B cell (primary cell): ENCODE results near the gene SASH1. TPM values are rescaled to one million over a fixed set of nuclear protein-coding genes. Genes with fewer than 3 reads are reported as not detected.

Experiments used
- ATAC-seq: fragments of 200-7000 bp; cut with Tn5 transposase; one replicate; pipeline ENCODE4 v1.10.0; 2021; ENCODE audit warnings: low read depth, mild to moderate bottlenecking, moderate number of reproducible peaks, moderate library complexity
- CTCF ChIA-PET: fragments of 350-600 bp; sonication (Branson Sonifier 250); formaldehyde crosslinking; loops from one replicate; lab custom pipeline; 2021; ENCODE audit warnings: antibody characterized with exemption, inconsistent platforms; lab: Charles Lee
- POLR2A ChIA-PET: fragments of 350-600 bp; sonication (Branson Sonifier 250); formaldehyde crosslinking; loops from one replicate; lab custom pipeline; 2021; ENCODE audit warnings: antibody characterized with exemption; lab: Charles Lee
- DNase-seq: peaks from one replicate; pipeline ENCODE4 v3.0.0; 2013
- H2AFZ ChIP-seq: 2 replicates; pipeline ENCODE4 v1.6.1; 2012; ENCODE audit warnings: mild to moderate bottlenecking, low read depth, low read length; ENCODE audit not compliant: insufficient read depth, poor library complexity, severe bottlenecking
- H3K27ac ChIP-seq, 2 donors: 1 replicate in 1 of 2; 2 replicates in 1 of 2; pipeline ENCODE4 v1.5.1; 2012 to 2013; ENCODE audit warnings: low read length in 2 of 2, mild to moderate bottlenecking in 2 of 2, moderate library complexity in 1 of 2
- H3K27me3 ChIP-seq, 4 experiments: fragments of 200-600 bp in 1 of 4; sonication (generic) in 1 of 4; replicated peaks in 1 of 4; 1 replicate in 2 of 4; 2 replicates in 2 of 4; pipeline versions ENCODE4 v1.6.1 to v1.7.0; 2013 to 2016; ENCODE audit warnings: low read length in 3 of 4, mild to moderate bottlenecking in 2 of 4, mixed read lengths in 1 of 4, moderate library complexity in 1 of 4; ENCODE audit not compliant: insufficient read depth in 4 of 4, control insufficient read depth in 3 of 4; ENCODE audit errors: control extremely low read depth in 1 of 4
- H3K36me3 ChIP-seq, 2 experiments: replicated peaks in 1 of 2; 1 replicate in 1 of 2; 2 replicates in 1 of 2; pipeline versions ENCODE4 v1.6.1 to v1.7.1; 2013; ENCODE audit warnings: low read length in 1 of 2; ENCODE audit not compliant: insufficient read depth in 2 of 2, control insufficient read depth in 1 of 2; ENCODE audit errors: control extremely low read depth in 1 of 2, extremely low read depth in 1 of 2
- H3K4me1 ChIP-seq, 2 donors: fragments of 200-600 bp in 1 of 2; sonication (generic) in 1 of 2; 1 replicate in 1 of 2; 2 replicates in 1 of 2; pipeline versions ENCODE4 v1.5.1 to v1.6.1; 2013 to 2017; ENCODE audit warnings: low read length in 2 of 2; ENCODE audit not compliant: control insufficient read depth in 2 of 2, insufficient read depth in 2 of 2
- H3K4me2 ChIP-seq: replicated peaks from 2 replicates; pipeline ENCODE3; 2012; ENCODE audit warnings: mild to moderate bottlenecking, low read depth, low read length; ENCODE audit not compliant: poor library complexity, severe bottlenecking
- H3K4me3 ChIP-seq, 5 experiments: fragments of 200-600 bp in 1 of 5; sonication (generic) in 1 of 5; 1 replicate in 3 of 5; 2 replicates in 2 of 5; pipeline versions ENCODE4 v1.5.1 to v1.7.0; 2011 to 2016; ENCODE audit warnings: low read length in 4 of 5, mild to moderate bottlenecking in 4 of 5, low read depth in 2 of 5, control low read depth in 1 of 5, moderate library complexity in 1 of 5; ENCODE audit not compliant: insufficient read depth in 1 of 5; ENCODE audit errors: control extremely low read depth in 1 of 5, extremely low read depth in 1 of 5
- H3K79me2 ChIP-seq: fragments of 200-600 bp; sonication (generic); one replicate; pipeline ENCODE4 v1.6.0; 2016; ENCODE audit warnings: low read length; ENCODE audit not compliant: control insufficient read depth, insufficient read depth
- H3K9ac ChIP-seq: fragments of 200-600 bp; sonication (generic); 2 replicates; pipeline ENCODE4 v1.6.1; 2017; ENCODE audit warnings: mild to moderate bottlenecking, low read length, moderate library complexity
- H3K9me3 ChIP-seq, 3 donors: one replicate each; pipeline versions ENCODE4 v1.6.1 to v1.7.1; 2013; ENCODE audit warnings: low read length in 2 of 3; ENCODE audit not compliant: control insufficient read depth in 2 of 3, insufficient read depth in 1 of 3; ENCODE audit errors: control extremely low read depth in 1 of 3
- H4K20me1 ChIP-seq: 2 replicates; pipeline ENCODE4 v1.6.0; 2012; ENCODE audit warnings: mild to moderate bottlenecking, low read length; ENCODE audit not compliant: insufficient read depth, control insufficient read depth, poor library complexity, severe bottlenecking
- H3K27ac Mint-ChIP-seq: one replicate; pipeline ENCODE4 v1.8.0; 2021; ENCODE audit warnings: mixed read lengths
- H3K27me3 Mint-ChIP-seq: one replicate; pipeline ENCODE4 v1.8.0; 2021; ENCODE audit warnings: mixed read lengths
- H3K4me1 Mint-ChIP-seq: one replicate; pipeline ENCODE4 v1.8.0; 2021; ENCODE audit warnings: mixed read lengths
- H3K4me3 Mint-ChIP-seq: one replicate; pipeline ENCODE4 v1.8.0; 2021; ENCODE audit warnings: mixed read lengths
- H3K9me3 Mint-ChIP-seq: one replicate; pipeline ENCODE4 v1.8.0; 2022; ENCODE audit warnings: mixed read lengths; ENCODE audit not compliant: insufficient read depth
- CTCF ChIP-seq: fragments of 200-600 bp; IDR thresholded peaks from one replicate; pipeline ENCODE4 v1.8.0; 2022; ENCODE audit warnings: antibody characterized with exemption, mild to moderate bottlenecking
- EZH2 ChIP-seq: IDR thresholded peaks from 2 replicates; pipeline ENCODE4 v1.6.1; 2012; ENCODE audit warnings: borderline replicate concordance, low read depth, mild to moderate bottlenecking, moderate library complexity, low read length; ENCODE audit not compliant: insufficient read depth, poor library complexity, severe bottlenecking
- WGBS: methylation state at CpG from one replicate; pipeline ENCODE4 v1.1.5; 2013; ENCODE audit warnings: missing lambda C conversion rate; ENCODE audit not compliant: insufficient coverage; 5-methylcytosine and 5-hydroxymethylcytosine counted together
- intact Hi-C: fragments of 100-400 bp; cut with micrococcal nuclease; formaldehyde crosslinking; loops from one replicate; pipeline ENCODE4 v1.10.0; 2022
- polyA plus RNA-seq: library from polyadenylated mRNA; depleted of rRNA; stranded (reverse); fragments of >200 nt; gene quantifications from 2 replicates; pipeline ENCODE4 v1.2.3, GENCODE V29; 2012
- total RNA-seq, 2 donors: library from RNA; stranded (reverse); fragments of 120-200 nt in 1 of 2; gene quantifications; 1 replicate in 1 of 2; 2 replicates in 1 of 2; pipeline versions ENCODE4 v1.2.3 to v1.2.4, GENCODE V29; 2013 to 2022

SASH1 gene
- total and polyA plus RNA-seq, 2 donors (not counting 1 experiment from before 2014, with no cell fraction given), result 0.01 to 0.07 TPM

GRCh38 chr6:148502083-148502772, 159.6 kb downstream of the SASH1 start:
- no peak overlapping the region for H3K4me3 ChIP-seq
- Mint-ChIP-seq H3K27me3 (peaks cover 36% of the 10 kb centered on the region), H3K27ac (no peak overlapping the region), H3K9me3 (no peaks in the 10 kb centered on the region), H3K4me3 (no peak overlapping the region), H3K4me1 (no peaks in the 10 kb centered on the region)
- H3K27ac ChIP-seq, result no peak overlapping the region
- intact Hi-C loops, result no loop called here
- no peak for ATAC-seq
- DNase-seq, result no peak
- H3K4me1 ChIP-seq, result no peaks in the 10 kb centered on the region
- no peak overlapping the region for H3K4me2 ChIP-seq
- ChIA-PET CTCF (no interaction called here), POLR2A (no interaction called here)
- no peaks in the 10 kb centered on the region for H4K20me1 ChIP-seq
- H2AFZ ChIP-seq, result no peak overlapping the region
- H3K27me3 ChIP-seq, result peaks cover 0 to 9% (median 0%) of the 10 kb centered on the region in 4 experiments
- H3K36me3 ChIP-seq, result no peaks in the 10 kb centered on the region
- H3K9me3 ChIP-seq, result no peaks in the 10 kb centered on the region
- H3K9ac ChIP-seq, result no peak overlapping the region
- TF ChIP-seq EZH2, result no peak
- TF ChIP-seq CTCF, result no peak
- WGBS, result 77% methylated on average over 4 of the region's 8 CpGs
- no peaks in the 10 kb centered on the region for H3K79me2 ChIP-seq

- DNase-seq, result no peak
- H3K4me1 ChIP-seq, result no peaks in the 10 kb centered on the region
- H3K4me2 ChIP-seq, result no peak overlapping the region
- ChIA-PET CTCF (no interaction called here), POLR2A (no interaction called here)
- no peak overlapping the region for H3K9ac ChIP-seq
- Mint-ChIP-seq H3K27ac (no peak overlapping the region), H3K4me3 (no peak overlapping the region), H3K27me3 (peaks cover 36% of the 10 kb centered on the region), H3K4me1 (no peaks in the 10 kb centered on the region), H3K9me3 (no peaks in the 10 kb centered on the region)
- no peak for TF ChIP-seq CTCF
- TF ChIP-seq EZH2, result no peak
- peaks cover 0 to 10% (median 0%) of the 10 kb centered on the region in 4 experiments for H3K27me3 ChIP-seq
- intact Hi-C loops, result no loop called here
- no peak overlapping the region for H3K27ac ChIP-seq
- H3K36me3 ChIP-seq, result no peaks in the 10 kb centered on the region
- H3K4me3 ChIP-seq, result no peak overlapping the region
- no peaks in the 10 kb centered on the region for H3K79me2 ChIP-seq
- no peaks in the 10 kb centered on the region for H4K20me1 ChIP-seq
- no peak for ATAC-seq
- 88% methylated on average over 6 of the region's 6 CpGs for WGBS
- H2AFZ ChIP-seq, result no peak overlapping the region
- H3K9me3 ChIP-seq, result no peaks in the 10 kb centered on the region
Measured at GRCh38 chr6:148502773-148503135, 160.1 kb downstream of the SASH1 start.
